HG03439 (cell line): ENCODE data around the gene TMEM114.

Source experiments
- ATAC-seq: cut with Tn5 transposase; IDR thresholded peaks from one replicate; pipeline ENCODE4 v1.9.1; 2021; ENCODE audit warnings: mild to moderate bottlenecking, moderate library complexity; ENCODE audit not compliant: unreplicated experiment

Gene TMEM114

DNA sequence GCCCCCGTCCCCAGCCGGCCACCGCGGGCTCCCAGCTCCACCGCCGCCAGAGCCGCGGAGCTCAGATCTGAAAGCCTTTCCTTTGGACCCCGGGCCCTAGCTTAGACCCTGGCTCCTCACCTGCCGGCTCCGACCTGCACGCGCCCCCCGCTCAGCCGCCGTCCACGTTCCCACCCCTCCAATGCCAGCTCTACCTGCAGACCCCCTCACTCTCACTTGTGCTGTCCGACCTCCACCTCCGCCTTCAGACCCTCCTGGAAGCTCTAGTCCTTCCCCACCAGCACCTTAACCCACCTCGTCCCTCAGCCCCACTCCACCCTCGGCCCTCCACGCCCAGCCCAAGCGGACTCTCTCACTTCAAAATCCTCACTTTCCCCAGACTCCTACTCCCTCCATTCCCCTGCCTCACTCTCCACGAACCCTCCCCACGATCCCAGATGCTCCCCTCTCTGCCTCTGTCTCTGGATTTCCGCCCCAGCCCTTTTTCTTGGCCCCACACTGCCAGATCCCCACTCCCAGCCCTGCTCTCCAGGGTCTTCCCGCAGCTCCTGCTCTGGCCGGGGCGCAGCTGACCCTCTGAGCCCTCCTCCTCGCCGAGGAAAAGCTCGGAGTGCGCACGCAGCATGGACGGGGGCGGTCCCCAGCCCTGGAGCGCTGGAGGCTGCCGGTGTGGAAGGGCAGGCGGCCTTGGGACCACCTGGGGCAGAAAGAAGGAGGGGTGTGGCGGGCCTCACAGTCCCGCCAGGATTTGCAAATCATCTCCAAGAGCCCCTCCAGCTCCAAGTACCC, at the start of gene TMEM114:
Gene TMEM114, minus strand, starts transcription at position 612 of the 789 bp plus-strand sequence. CDS start 673 bp downstream, outside the sequence.
- no peak for ATAC-seq

DNA sequence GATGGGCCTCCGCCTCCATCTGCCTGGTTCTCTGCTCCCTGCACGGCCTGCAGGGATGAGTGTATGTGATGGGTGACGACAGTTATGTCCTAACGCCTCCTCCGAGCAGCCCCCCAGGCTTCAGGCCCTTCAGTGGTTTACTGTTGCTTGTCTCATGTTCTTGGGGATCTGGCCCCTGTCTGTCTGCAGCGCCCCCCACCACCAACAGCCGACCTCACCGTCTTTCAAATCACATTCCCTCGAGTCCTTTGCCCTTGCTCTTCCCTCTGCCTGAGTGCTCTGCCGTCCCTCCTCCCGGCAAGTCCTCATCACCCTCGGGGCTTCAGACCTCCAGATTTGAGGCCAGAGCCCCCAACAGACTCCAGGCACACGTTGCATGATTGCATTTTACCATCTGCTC, 49.4 kb upstream of the TMEM114 start:
- ATAC-seq = no peak

DNA sequence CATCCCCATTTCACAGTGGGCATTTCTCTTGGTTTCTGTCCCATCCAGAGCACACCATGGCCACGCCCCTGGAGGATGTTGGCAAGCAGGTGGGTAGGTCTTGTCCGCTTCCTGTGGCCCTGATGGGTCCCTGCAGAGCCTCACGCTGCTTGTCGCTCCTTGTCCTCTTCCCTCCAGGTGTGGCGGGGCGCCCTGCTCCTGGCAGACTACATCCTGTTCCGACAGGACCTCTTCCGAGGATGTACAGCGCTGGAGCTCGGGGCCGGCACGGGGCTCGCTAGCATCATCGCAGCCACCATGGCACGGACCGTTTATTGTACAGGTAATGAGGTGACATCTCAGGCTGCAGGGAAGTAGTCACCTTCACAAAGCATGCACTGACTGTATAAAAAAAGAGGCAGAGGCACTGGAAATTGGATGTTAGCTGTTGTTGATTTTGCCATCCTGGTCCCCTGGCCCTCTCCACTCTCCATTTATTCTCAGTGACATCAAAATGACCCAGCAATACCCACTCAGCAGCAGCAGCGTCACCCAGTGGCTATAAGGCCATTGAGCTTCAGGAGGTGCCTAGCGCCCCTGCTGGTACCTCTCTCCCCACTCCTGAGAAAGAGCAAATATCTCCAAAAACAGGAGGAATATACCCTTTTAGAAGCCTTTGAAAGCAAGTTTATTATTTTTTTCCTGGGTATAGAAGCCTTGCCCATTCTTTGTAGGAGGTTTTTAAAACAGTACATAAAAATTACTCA, 44.9 kb upstream of the TMEM114 start:
- ATAC-seq = no peak

DNA sequence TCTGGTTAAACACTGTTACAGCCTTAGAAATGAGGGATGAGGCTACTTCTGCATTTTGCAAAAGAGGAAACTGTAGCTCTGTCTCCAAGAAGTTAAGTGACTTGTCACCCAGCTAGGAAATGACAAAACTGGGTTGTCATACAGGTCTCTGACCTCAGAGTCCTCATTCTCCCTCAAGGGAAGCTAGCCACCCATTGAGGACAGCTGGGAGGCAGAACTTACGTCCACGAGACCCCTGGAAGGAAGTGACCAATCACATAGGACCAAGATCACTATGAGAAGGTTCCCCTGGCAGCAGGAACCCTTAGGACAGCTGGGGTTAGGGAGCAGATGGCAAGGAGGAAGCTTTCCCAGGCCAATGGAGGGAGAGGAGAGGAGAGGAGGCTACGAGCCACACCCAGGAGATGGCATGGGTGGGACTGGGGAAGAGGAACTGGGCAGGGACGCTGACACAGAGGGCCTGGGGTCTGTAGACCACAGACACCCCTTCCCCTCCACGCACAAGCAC, 42.4 kb upstream of the TMEM114 start:
- no peak for ATAC-seq

DNA sequence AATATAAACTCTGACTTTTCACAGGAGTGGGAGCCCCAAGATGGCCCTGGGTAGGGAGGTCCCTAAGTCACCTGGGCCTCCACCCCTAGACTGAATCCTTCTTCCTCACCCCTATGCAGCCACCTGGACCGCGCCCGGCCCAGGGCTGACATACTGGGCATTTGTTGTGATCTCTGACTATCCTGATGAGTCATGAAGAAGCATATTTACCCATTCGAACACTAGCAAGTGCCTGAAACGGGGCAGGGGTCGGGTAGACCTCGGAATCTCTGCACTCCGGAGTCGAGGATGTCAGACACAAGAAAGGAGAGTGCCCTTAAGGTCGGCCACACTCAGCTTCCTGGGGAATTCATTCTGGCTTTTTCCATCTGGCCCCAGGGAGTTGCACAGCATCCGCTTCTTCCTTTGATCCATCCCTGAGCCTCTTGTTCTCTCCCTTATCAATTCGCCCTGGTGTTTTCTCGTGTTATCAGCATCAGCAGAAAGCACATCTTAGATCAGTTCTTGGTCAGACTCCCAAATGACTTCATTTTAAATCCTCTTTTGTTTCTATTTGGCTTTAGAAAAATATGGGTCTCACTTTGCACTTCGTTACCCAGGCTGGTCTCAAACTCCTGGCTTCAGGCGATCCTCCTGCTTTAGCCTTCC, 41.6 kb upstream of the TMEM114 start:
- ATAC-seq = no peak

DNA sequence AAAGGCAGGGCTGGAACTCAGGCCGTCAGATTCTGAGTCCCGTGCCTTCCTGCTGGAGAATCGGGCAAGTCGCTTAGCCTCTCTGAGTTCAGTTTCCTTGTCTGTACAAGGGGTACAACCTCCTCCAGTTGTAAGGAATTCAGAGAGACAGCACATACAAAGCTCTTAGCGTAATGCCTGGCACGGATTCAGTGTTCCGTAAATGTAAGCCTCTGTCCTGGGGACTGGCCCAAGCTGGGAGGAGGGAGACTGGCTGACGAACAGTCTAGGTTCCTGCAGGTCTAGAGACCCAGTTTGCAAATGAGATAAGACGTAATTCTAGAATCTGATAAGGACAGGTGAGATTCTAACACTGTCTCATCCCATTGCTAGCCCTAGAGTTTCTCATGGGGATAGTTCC, 41.1 kb upstream of the TMEM114 start:
- no peak for ATAC-seq

DNA sequence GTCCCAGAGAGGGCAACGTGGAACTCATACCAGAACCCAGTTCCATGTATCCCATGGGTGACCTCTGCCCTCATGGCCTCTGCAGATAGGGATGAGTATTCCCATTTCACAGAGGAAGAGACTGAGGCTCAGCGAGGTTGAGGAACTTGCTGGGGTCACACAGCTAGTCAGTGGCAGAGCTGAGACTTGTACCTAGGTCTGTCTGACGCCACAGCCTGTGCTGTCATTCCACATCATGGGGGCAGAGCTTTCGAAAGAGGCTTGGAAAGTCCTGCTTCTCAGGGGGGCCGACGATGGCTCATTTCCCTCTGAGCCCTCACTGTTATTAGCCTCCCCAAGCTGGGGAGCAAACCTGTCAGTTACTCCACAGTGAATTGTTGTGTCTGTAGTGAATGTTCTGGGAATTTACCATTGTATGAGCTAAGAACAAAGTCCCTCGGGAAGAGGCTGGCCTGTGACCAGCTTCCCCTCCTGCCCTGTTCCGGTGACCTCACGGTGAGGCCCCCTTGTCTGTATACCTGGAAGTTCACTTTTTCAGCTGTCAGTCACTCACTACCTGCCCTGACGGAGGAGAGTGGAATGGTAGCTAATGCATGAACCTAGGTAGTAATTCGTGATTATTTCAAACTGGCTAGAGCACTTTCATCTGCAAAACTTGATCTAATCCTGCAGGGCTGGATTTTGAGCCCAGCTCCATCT, 40.1 kb upstream of the TMEM114 start:
- no peak for ATAC-seq

DNA sequence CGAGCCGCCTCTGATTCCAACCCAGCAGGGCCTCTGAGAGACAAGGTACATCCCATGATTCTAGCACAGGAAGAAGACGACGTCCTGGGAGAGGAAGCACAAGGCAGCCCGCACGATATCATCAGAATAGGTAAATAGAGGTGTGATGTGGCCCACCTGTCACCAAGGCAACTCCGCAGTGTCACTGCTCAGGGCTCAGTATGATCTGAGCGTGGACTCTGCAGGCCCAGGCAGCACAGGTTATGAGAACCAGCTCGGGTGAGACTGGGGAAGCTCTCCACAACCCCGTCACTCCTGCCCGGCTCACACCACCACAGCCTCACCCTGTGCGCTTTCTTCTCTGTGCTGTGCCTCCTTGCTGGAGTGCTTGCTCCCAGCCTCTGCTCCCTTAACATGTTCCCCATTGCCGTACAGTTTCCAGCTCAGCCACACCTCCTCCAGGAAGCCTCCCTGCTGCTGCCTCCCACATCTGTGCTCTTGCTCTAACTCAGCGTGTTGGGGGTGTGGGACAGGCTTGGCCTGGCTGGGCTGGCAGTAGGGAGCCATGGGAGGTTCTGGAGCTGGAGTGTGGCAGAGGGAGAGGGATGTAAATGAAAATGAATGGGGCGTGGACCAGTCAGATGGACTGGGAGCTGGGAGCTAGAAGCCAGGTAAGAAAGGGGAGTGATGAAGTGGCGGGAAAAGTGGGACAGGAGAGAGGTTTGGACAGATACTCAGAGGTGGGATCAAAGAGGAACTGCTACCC, 38.8 kb upstream of the TMEM114 start:
- ATAC-seq = no peak

DNA sequence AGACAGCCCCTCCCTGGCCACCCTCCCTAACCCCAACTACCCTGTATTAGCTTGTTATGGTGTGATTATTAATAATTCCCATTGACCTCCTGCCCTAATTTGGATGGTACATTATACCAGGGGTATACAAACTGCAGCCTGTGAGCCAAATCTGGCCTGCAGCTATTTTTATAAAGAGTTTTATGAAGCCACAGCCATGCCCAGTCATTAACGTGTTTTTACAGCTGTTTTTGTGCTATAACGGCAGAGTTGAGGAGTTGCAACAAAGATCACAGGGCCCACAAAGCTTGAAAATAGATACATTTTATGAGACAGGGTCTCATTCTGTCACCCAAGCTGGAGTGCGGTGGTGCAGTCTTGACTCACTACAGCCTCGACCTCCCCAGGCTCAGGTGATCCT, 37.1 kb upstream of the TMEM114 start:
- no peak for ATAC-seq

DNA sequence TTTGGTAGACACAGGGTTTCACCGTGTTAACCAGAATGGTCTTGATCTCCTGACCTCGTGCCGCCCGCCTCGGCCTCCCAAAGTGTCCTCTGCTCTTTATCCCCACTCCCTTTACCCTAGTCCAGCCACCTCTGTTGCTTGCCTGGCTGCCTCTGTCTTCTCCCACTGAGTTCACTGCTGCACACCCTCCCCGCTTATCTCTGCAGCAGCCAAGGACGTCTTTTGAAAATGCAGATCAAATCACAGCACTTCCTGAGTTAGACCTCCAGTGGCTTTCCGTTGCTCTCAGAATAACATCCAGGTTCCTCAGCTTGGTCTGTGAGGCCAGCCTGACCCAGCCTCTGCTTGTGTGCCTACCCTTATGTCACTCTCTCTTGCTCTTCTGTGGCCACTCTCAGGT, 36.6 kb upstream of the TMEM114 start:
- no peak for ATAC-seq

DNA sequence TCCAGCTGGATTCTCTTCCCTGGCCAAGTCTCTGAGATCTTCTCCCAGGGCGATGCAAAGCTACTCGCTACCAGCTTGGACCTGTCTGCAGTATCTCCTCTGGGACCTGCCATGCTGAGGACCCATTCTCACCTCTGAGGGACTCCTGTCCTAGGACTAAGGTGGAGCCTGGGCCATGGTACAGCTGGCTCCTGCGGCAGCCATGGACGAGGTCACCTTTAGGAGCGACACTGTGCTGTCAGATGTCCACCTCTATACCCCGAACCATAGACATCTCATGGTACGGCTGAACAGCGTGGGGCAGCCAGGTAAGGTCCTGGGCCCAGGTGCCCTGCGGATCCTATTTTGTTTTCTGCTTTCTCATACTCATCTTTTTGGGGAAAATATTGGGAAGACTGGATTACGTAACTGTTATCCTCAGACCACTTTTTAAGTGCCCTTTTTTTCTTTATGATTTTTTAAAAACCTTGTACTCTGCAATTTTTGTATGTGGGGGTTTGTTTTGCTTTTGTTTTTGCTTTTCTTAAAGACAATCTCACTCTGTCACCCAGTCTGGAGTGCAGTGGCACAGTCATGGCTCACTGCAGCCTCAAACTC, 35.3 kb upstream of the TMEM114 start:
- no peak for ATAC-seq

DNA sequence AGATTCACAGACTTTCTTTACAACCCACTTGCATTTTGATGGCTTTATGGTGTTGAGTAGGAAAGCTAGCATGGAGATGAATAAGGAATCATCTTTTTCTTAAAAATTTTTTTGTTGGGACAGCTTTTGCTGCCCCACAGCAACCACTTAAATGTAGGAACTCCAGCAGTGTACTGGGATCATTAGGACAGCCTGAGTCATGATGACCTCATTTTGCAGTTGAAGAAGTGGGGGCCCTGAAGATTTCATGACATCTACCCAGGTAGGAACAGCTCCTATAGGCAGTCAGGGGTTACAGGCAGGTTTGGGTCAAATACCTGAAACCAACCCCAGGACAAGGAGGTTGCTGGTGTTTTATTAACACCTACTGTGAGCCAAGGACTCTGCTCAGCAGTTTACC, 33.3 kb upstream of the TMEM114 start:
- no peak for ATAC-seq

DNA sequence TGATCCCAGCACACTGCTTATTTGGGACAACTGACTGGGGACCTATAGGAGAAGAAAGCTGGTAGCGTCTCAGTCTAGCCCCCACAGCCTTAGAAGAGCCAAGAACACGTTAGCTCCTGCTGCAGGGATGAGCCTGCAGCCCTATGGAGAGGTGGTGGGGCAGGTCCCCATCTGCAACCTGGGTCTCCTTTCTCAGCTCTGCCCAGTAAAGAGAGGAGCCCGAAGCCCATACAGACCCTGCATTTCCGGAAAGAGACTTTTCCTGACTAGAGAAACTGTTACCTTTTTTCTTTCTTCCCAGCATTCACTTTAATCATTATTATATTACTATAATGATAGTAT, 32.0 kb upstream of the TMEM114 start:
- no peak for ATAC-seq

DNA sequence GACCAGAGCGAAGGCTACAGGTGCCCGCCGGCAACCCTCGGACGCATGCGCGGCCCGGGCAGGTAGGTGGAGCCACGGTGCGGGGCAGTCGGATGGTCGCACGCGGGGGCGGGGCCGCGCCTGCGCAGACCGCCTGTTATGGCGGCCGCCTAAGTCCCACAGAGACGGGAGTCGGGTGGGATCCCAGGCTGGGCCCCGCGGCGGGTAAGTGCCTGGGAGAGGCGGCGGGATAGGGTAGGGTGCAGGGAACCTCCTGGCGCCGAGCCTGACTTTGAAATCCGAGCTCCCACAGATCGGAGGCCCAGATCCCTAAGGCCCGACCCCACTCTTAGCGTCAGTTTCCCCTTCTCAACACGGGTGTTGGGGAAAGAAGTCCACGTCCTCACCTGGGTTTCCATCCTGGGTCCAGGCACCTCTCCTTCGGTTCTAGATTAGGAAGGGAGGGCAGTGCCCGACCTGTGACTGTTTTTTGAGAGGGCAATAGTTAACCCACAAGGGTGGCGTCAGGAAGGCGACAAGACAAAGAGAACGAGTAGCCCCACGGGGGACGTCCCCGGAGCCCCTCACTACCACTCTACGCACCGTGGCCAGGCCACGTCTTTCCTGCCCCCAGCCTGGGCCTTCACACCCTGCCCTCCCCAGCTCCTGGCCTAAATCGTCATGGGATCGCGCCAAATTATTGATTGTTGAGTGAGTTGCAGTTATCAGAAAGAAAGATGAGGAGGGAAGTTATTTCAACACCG, 31.4 kb upstream of the TMEM114 start, which contains the start of gene METTL22:
Gene METTL22, plus strand, starts transcription at position 127 of the 743 bp plus-strand sequence. CDS start 3,968 bp downstream, outside the sequence.
- ATAC-seq = peak; percentile 86

DNA sequence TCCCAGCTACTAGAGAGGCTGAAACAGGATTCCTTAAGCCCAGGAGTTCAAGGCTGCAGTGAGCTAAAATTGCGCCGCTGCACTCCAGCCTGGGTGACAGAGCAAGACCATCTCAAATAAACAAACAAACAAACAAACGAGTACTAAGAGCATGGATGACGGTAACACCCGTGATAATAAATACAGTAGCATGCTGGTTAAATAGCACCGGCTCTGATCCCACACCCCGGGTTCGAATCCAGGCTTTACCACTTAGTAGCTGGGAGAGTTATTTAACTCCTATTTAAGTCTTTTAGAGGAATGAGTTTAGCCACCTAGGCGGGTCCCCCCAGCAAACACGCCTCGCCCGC, 30.9 kb upstream of the TMEM114 start:
- ATAC-seq = no peak

DNA sequence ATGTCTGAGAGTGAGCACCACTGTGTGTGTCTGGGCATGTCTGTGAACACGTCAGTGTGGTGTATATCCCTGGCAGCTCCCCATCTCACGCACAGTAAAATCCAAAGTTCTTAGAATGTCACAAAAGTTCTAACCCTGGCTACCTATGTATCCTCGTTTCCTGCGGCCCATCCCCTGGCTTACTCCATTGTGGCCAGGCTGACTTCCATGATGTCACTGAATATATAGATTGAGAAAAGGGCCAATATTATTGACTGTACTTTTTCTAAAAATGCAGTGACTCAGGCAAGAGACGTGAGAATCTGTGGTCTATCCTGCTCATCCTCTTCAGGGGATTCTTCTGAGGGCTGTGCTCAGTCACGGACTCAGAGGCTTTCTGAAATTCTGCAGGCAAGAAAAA, 30.2 kb upstream of the TMEM114 start:
- no peak for ATAC-seq

DNA sequence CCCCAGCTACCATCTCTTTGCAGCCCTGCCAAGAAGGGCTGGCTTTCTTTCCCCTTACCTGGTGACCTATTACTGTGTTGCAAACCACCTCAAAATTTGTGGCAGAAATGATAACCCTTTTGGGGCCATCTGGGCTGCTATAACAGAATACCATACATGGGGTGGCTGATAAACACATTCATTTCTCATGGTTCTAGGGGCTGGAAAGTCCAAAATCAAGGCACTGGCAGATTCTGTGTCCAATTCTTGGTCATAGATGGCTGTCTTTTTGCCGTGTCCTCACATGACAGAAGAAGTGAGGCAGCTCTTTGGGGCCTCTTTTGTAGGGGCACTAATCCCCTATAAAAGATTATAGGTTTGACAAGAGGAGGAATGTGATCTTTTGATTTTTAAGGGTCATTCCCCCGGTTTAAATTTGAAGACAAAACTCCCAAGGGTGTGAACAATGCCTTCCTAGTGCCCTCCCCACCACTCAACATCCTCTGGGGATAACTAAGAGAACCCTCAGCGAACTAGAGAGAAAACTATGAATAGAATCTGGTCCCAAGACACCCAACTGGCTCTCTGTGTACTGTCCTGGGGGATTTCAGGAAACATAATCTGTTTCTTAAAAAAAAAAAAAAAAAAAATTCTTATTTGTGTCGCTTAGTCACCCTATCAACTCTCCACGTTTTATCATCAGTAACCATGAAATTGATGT, 29.5 kb upstream of the TMEM114 start:
- ATAC-seq = no peak

DNA sequence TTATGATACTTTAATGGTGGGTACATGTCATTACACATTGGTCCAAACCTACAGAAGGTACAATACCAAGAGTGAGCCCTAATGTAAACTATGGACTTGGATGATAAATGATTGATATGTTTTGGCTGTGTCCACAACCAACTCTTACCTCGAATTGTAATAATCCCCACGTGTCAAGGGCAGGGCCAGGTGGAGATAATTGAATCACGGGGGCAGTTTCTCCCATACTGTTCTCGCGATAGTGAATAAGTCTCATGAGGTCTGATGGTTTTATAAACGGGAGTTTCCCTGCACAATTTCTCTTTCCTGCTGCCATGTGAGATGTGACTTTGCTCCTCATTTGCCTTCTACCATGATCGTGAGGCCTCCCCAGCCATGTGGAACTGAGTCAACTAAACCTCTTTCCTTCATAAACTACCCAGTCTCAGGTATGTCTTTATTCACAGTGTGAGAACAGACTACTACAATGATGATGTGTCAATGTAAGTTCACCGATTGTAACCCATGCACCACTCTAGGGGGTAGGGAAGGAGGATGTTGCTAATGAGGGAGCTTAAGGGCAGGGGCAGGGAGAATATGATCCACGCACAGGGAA, 24.2 kb upstream of the TMEM114 start:
- ATAC-seq = no peak
